ENCODE results near the gene MICAL3. TPM values are rescaled to one million over a fixed set of nuclear protein-coding genes. Genes with fewer than 3 reads are reported as not detected.
A peak's percentile ranks its signal among the peaks of the same experiment; 100 is the strongest.

Gene MICAL3
- total and polyA plus RNA-seq, 9 of the 15 experiments (the other 6 are each of a cell fraction or from before 2014, with no cell fraction given) = 0.53 to 32.1 (median 12.3) TPM

DNA sequence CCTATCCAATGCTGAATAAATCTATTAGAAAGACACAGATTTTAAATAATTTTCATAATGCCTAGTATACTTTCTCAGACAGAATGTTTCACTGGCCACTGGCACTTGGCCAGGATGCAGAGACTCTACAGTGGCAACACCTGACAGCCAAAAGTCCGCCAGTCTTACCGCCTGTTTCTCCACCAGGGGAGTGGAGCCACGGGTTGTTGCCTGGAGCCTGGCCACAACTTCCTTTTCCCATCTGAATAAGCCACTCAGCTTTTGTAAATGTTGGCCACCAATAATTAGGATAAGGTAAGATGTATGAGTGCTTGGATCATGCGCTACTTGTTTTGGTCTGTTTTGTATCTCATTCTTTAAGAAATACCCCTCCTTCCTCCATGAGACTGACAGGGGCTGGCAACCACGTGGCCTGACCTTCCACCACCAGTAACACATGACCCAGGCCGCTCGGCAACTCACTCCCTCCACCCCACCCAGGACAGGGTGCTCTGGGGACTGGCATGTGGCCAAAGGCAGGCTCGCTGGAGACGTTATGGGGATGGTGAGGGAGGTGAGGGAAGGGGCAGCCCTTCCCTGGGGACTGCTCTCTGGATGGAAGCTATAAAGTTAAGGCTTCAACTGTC is 157.1 kb downstream of the MICAL3 start (continued):
- TF ChIP-seq VEZF1 (CRISPR knock-in tag; IDR thresholded peaks at IDR 0.05) = peak; percentile 36; the same call in 1 of the 2 replicates
- TF ChIP-seq ZNF23 (CRISPR knock-in tag; IDR thresholded peaks at IDR 0.05) = no peak
- TF ChIP-seq ESRRA (IDR thresholded peaks at IDR 0.05; ENCODE audit: borderline replicate concordance, low read depth) = 0 out of 2 replicates have a peak, but pooled peaks have one; percentile 23
- TF ChIP-seq MYC (IDR thresholded peaks at IDR 0.05; ENCODE audit: low read depth, low read length) = peak; percentile 59
- TF ChIP-seq MYC (CRISPR knock-in tag; IDR thresholded peaks at IDR 0.05; ENCODE audit: borderline replicate concordance, low read depth) = no peak
- peak; percentile 50; the same call in 1 of the 2 replicates for TF ChIP-seq L3MBTL2 (IDR thresholded peaks at IDR 0.05)
- no peak for TF ChIP-seq ZC3H4 (CRISPR knock-in tag; IDR thresholded peaks at IDR 0.05; ENCODE audit: borderline replicate concordance)
- no peak for TF ChIP-seq SMARCA5 (IDR thresholded peaks at IDR 0.05)
- TF ChIP-seq RAD51 (IDR thresholded peaks at IDR 0.05; ENCODE audit: borderline replicate concordance, low read depth) = peak; percentile 67; the same call in 1 of the 2 replicates
- TF ChIP-seq PBX2 (CRISPR knock-in tag; IDR thresholded peaks at IDR 0.05; ENCODE audit: low read depth) = no peak
- TF ChIP-seq PBX2 (tag; conservative IDR thresholded peaks at IDR 0.05; ENCODE audit: low read depth) = peak; percentile 67
- TF ChIP-seq ZNF354B (CRISPR knock-in tag; IDR thresholded peaks at IDR 0.05) = no peak
- peak; percentile 31; the same call in 1 of the 2 replicates for TF ChIP-seq USF1 (CRISPR knock-in tag; IDR thresholded peaks at IDR 0.05)
- TF ChIP-seq ZBTB33 (CRISPR knock-in tag; IDR thresholded peaks at IDR 0.05) = peak; percentile 90
- TF ChIP-seq, protein P1, sequence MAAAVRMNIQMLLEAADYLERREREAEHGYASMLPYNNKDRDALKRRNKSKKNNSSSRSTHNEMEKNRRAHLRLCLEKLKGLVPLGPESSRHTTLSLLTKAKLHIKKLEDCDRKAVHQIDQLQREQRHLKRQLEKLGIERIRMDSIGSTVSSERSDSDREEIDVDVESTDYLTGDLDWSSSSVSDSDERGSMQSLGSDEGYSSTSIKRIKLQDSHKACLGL (CRISPR knock-in tag; IDR thresholded peaks at IDR 0.05; ENCODE audit: borderline replicate concordance, poor library complexity, severe bottlenecking) = peak; percentile 19
- TF ChIP-seq, protein P2, sequence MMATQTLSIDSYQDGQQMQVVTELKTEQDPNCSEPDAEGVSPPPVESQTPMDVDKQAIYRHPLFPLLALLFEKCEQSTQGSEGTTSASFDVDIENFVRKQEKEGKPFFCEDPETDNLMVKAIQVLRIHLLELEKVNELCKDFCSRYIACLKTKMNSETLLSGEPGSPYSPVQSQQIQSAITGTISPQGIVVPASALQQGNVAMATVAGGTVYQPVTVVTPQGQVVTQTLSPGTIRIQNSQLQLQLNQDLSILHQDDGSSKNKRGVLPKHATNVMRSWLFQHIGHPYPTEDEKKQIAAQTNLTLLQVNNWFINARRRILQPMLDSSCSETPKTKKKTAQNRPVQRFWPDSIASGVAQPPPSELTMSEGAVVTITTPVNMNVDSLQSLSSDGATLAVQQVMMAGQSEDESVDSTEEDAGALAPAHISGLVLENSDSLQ (IDR thresholded peaks at IDR 0.05) = peak; percentile 82

Data from K562 (cell line).